Measurements from ENCODE around the gene RGS19. TPM values are rescaled to one million over a fixed set of nuclear protein-coding genes. Genes with fewer than 3 reads are reported as not detected.
A peak's percentile ranks its signal among the peaks of the same experiment; 100 is the strongest.

Gene RGS19
- total RNA-seq, 4 donors from 2014 or later = 7.4 to 14.4 (median 11.0) TPM

DNA sequence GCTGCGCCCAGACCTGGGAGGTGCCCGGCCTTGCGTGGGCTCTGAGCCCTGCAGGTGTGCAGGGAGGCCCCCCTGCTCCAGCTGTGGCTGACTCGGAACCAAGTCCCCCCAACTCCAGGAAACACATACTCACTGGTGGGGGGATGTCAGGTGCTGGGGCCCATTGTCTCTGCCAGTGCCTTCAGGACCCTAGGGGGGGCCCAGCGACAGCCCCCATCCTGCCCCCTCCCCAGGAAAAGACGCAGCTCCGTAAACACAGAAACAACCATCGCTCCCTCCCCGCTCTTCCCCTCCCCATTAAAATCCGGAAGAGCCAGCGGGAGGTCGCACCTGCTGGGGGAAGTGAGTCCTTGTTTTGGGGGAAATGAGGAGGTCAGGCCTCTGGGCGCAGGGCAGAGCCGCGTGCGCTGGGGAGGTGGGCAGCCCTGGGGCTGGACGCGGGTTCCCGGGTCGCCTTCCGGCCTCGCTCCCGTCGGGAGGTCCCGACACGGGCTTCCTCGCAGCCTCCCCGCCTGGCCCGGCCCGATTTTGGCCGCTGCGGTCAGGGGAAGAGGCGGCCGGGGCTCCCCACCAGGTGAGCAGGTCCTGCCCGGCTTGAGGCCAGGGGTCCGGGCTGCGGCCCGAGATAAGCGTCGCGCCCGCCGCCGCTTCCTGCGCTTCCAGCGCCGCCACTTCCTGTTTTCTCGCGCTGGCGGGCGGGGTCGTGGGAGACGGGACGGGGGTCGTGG lies 37.1 kb downstream of the RGS19 start:
- peaks cover 0 to 90% (median under 1%) of the 10 kb centered on the region in 4 donors for H3K27me3 ChIP-seq
- H3K4me3 ChIP-seq = peak overlapping the region; percentile 29 to 68 (median 45)
- intact Hi-C loops (cut with DNase I) = no loop called here
- H3K36me3 ChIP-seq = no peaks in the 10 kb centered on the region
- H3K9me3 ChIP-seq = no peaks in the 10 kb centered on the region
- whole genome bisulfite sequencing, 2 donors = 0 to 20% methylated on average over 1 to 5 of the region's 55 CpGs
- no peak for DNase-seq
- H3K27ac ChIP-seq = peak overlapping the region; percentile 48 to 87 (median 66)
- TF ChIP-seq POLR2A (IDR thresholded peaks at IDR 0.05) = no peak
- TF ChIP-seq, protein P1, sequence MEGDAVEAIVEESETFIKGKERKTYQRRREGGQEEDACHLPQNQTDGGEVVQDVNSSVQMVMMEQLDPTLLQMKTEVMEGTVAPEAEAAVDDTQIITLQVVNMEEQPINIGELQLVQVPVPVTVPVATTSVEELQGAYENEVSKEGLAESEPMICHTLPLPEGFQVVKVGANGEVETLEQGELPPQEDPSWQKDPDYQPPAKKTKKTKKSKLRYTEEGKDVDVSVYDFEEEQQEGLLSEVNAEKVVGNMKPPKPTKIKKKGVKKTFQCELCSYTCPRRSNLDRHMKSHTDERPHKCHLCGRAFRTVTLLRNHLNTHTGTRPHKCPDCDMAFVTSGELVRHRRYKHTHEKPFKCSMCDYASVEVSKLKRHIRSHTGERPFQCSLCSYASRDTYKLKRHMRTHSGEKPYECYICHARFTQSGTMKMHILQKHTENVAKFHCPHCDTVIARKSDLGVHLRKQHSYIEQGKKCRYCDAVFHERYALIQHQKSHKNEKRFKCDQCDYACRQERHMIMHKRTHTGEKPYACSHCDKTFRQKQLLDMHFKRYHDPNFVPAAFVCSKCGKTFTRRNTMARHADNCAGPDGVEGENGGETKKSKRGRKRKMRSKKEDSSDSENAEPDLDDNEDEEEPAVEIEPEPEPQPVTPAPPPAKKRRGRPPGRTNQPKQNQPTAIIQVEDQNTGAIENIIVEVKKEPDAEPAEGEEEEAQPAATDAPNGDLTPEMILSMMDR (IDR thresholded peaks at IDR 0.05) = no peak
- peaks cover 46 to 81% (median 58%) of the 10 kb centered on the region in 3 donors for H3K4me1 ChIP-seq

DNA sequence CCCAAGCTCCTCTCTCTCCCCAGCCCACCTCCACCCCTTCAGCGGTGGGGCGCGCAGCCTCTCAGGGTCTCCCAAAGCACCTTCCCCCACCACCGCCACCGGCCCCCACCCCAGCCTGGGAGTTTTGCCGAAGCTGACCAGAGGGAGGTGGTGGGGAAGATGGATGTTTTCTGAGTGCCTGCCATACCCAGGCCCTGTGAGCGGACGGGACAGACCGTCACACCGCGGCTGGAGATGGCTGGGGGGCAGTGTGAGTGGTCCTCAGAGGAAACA lies 37.6 kb downstream of the RGS19 start:
- no peak for DNase-seq
- Histone ChIP-seq H3K27ac (peak overlapping the region; percentile 28 to 87 (median 66)), H3K4me1 (peaks cover 46 to 85% (median 59%) of the 10 kb centered on the region in 3 donors), H3K4me3 (peak overlapping the region in 3 of 4 donors; percentile 37 to 68 (median 53)), H3K36me3 (no peaks in the 10 kb centered on the region), H3K9me3 (no peaks in the 10 kb centered on the region), H3K27me3 (peaks cover 0 to 90% (median 0%) of the 10 kb centered on the region in 4 donors)
- WGBS, 2 donors = no CpG with 5 or more reads among the region's 11 CpGs
- TF ChIP-seq, protein P1 (IDR thresholded peaks at IDR 0.05) = no peak
- no peak for TF ChIP-seq POLR2A (IDR thresholded peaks at IDR 0.05)
- intact Hi-C loops (cut with DNase I) = no loop called here

DNA sequence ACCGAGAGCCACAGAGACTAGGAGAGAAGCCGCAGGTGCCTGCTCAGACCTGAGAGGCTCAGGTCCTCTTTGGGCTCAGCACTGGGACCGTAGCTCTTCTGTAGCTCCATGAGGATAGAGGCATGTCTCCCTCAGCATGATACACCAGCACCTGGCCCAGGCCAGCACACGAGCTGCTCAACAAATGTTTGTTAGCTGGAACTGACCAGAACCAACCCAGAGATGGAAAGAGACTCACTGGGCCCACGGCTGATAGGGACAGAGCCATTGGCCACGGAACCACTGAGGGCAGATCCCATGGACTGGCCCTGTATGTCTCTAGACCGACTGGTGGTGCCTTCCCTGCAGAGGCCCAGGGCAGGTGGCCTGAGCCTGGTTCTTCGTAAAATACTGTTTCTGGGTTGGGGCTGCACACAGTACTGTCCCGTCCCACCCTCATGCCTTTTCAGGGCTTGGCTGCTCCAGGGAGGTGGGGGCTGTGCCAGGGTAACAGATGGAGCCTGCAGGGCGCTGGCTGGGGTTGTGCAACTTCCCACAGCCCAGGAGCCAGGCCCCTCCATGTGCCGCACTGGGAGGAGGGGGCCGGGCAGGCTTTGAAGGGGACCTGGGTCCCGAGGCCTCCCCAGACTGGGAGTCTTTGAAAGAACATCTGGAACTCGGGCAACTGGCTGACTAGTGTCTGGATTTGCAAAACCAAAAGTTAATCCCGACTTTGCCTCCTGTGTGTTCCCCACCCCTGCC lies 38.1 kb downstream of the RGS19 start:
- Histone ChIP-seq H3K36me3 (no peaks in the 10 kb centered on the region), H3K4me3 (peak overlapping the region in 1 of 4 donors; percentile 68), H3K27ac (peak overlapping the region; percentile 28 to 87 (median 66)), H3K27me3 (peaks cover 0 to 90% (median 0%) of the 10 kb centered on the region in 4 donors), H3K4me1 (peaks cover 46 to 85% (median 59%) of the 10 kb centered on the region in 3 donors), H3K9me3 (no peaks in the 10 kb centered on the region)
- DNase-seq = no peak
- TF ChIP-seq, protein P1 (IDR thresholded peaks at IDR 0.05) = no peak
- no peak for TF ChIP-seq POLR2A (IDR thresholded peaks at IDR 0.05)
- intact Hi-C loops (cut with DNase I) = no loop called here
- 51 to 66% methylated on average over 2 to 7 of the region's 15 CpGs for WGBS, 2 donors

DNA sequence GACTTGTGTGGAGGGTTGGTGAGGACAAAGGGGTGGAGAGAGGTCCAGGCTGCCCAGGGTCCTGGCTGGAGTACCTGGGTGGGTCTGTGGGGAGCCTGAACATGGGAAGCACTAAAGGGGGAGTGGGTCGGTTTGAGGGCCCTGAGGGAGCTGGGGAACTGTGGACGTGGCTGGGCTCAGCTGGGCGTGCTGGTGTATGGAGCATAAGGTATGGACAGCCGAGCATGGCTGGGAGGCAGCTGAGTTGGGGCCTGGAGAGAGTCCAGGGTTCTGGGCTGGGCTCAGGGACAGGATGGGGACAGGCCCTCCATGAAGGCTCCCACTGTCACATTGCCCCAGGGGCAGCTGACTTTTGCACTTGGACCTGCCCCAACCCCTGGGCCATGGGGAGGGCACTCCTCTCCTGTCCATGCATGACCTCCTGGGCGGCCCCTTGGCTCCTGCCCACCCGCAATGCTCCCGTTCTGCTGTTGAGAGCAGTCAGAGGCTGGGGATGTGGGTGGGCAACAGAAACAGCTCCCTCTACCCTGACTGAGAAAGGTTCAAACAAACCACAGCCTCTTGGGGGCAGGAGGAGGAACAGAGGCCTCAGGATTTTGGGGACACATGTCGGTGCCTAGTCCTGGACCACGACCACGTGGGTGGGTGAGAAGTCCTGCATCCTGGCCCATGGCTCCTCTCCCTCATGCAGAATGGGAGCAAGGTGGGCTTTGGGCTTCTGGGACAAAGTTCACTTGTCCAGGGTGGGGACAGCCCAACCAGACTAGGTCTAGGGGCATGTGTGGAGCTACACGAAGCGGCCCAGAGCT lies 38.9 kb downstream of the RGS19 start:
- no peak for DNase-seq
- no peaks in the 10 kb centered on the region for H3K9me3 ChIP-seq
- no peak overlapping the region for H3K4me3 ChIP-seq
- 68 to 75% methylated on average over 7 of the region's 12 CpGs for WGBS, 2 donors
- H3K27me3 ChIP-seq = peaks cover 0 to 85% (median 0%) of the 10 kb centered on the region in 4 donors
- no peak for TF ChIP-seq POLR2A (IDR thresholded peaks at IDR 0.05)
- TF ChIP-seq, protein P1 (IDR thresholded peaks at IDR 0.05) = no peak
- intact Hi-C loops (cut with DNase I) = no loop called here
- H3K4me1 ChIP-seq = peaks cover 46 to 78% (median 58%) of the 10 kb centered on the region in 3 donors
- peak overlapping the region in 3 of 4 donors; percentile 26 to 87 (median 79) for H3K27ac ChIP-seq
- peaks cover 0 to 2% (median 0%) of the 10 kb centered on the region in 3 donors for H3K36me3 ChIP-seq

Measured in esophagus squamous epithelium (tissue), 5 donors.